Activated T-cell treated with anti-CD3 and anti-CD28 coated beads for 1 hour (primary cell): ENCODE measurements around the gene MT1A.

Source experiments
- DNase-seq: peaks from one replicate; pipeline ENCODE4 v3.0.0-alpha.2; 2020; ENCODE audit warnings: low read depth

The MT1A gene

GRCh38 chr16:56681939-56682702, 43.7 kb downstream of the MT1A start, which contains the start of gene MT1X:
Gene MT1X, plus strand, starts transcription at chr16:56682470. Its CDS starts 71 bp downstream, at chr16:56682541.
- DNase-seq, result peak; percentile 82

- DNase-seq, result no peak
Observed at GRCh38 chr16:56682703-56683397, 44.4 kb downstream of the MT1A start.

- DNase-seq, result no peak
Observed at GRCh38 chr16:56683424-56684172, 45.1 kb downstream of the MT1A start.

GRCh38 chr16:56684256-56684925, 45.9 kb downstream of the MT1A start:
- DNase-seq, result no peak

DNA sequence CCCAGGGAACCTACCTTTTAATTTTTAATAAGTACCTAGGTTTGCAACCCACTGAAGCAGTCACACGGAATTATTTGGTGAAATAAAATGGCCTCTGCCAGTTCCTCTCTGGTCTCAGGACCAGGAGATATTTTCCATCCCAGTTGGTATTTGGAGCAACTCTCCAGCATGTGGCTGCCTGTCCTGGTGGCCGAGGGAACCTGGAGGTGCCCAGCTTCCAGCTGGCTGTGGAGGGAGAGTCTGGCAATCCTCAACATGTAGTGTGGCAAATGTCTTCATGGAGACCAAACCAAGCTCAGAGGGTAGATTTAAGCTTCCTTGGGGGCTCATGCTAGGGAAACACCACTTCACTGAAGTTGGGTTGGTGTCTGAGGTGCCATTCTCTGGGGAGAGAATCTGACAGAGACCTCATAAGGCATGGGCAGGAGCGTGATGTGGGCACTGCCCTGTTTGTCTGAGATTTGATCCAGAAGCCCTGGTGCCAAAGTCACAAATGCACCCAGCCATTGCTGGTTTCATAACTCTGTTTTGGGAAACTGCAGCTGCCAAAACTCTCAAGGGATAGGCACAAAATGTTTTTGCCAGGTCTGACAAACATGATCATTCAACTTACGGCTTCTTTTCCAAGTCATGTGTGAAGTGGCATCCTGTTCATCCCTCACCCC, 46.6 kb downstream of the MT1A start:
- DNase-seq, result no peak

DNA sequence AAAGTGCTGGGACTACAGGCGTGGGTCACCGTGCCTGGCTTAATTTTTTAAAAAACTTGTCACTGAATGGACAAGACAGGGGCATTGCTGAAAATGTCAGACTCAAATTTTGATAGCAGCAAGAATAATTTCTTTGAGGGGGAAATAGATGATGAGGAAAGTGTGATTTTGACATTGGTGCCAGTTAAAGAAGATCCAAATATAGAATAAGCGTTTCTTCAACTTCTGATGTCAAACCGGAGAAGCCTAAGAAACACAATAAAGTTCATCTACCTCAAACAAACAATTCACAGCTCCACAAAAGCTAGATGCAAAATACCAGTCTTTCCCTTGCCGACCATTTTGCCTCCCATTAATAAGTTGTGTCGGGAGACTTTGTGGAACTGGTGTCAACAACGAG, 48.3 kb downstream of the MT1A start:
- DNase-seq, result no peak

DNA sequence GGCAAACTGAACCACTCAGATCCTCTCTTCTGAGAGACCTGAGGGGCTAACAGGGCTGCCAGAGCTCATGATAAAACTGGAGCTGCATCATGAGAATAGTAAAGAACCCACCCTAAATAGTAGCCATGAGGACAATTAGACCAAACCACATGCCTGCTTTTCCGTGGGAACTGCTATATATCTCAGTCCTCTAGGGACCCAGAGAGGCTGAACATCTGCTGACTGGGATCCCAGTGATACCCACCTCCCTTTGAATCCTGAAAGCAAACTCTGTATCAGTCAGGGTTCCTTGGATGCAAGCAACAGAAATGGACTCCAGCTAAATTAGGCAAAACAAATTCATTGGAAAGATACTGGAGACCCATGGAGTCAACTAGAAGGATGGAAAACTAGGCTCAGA, 50.3 kb downstream of the MT1A start:
- DNase-seq, result no peak

DNA sequence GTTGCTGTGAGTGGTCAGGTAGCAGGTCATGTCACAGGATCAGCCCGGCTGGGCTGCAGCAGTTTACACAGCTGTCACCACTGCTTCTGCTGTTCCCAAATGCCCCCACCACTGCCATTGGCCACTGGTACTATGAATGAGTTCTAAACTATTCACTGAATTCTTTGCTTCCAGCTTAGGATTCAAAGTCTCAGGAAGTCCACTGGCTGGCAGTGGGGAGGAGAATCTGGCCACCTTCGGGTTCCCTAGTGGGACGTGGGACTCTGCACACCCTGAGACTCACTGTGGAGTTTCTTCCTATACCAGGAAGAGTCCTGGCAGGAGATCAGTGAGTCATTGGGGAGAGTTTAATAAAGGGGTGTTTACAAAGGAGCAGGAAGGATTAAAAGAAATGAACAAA, 50.7 kb downstream of the MT1A start:
- no peak for DNase-seq
